Measurements from ENCODE around the gene TIMM13. TPM values are rescaled to one million over a fixed set of nuclear protein-coding genes. Genes with fewer than 3 reads are reported as not detected.

Gene TIMM13
- total and polyA plus RNA-seq, 10 of the 15 experiments (the other 5 are each of a cell fraction or from before 2014, with no cell fraction given) = 9.9 to 205 (median 63.6) TPM

DNA sequence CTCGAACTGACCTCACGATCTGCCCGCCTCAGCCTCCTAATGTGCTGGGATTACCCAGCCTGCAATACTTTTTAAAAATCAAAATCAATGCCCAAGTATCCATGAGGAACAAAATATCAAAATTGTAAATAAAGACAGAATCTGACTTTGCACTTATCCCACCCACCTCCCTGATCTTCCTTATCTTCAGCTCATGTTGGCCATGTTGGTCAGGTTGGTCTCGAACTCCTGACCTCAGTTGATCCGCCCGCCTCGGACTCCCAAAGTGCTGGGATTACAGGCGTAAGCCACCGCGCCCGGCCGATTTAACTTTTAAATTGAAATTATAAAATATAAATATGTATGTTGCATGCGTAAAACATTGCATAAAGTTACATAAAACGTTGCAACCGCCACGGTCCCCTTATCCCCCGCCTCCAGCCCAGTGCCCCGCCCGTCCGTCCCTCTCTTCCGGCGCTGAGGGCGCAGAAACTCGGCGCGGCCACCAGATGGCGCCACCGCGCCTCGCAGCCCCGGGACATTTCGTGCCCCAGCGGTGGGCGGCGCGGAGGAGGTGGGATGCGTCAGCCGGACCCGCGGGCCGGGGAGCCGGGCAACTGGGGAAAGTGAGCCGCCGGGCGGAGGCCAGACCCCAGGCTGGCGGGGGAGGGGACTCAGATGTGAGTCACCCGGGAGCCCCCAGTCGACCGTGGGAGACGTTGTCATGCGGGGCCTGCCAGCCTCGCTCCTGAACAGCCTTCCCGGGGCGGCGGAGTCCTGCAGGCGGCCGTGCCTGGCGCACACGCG is 47.0 kb upstream of the TIMM13 start (continued):
- TF ChIP-seq, protein P1, sequence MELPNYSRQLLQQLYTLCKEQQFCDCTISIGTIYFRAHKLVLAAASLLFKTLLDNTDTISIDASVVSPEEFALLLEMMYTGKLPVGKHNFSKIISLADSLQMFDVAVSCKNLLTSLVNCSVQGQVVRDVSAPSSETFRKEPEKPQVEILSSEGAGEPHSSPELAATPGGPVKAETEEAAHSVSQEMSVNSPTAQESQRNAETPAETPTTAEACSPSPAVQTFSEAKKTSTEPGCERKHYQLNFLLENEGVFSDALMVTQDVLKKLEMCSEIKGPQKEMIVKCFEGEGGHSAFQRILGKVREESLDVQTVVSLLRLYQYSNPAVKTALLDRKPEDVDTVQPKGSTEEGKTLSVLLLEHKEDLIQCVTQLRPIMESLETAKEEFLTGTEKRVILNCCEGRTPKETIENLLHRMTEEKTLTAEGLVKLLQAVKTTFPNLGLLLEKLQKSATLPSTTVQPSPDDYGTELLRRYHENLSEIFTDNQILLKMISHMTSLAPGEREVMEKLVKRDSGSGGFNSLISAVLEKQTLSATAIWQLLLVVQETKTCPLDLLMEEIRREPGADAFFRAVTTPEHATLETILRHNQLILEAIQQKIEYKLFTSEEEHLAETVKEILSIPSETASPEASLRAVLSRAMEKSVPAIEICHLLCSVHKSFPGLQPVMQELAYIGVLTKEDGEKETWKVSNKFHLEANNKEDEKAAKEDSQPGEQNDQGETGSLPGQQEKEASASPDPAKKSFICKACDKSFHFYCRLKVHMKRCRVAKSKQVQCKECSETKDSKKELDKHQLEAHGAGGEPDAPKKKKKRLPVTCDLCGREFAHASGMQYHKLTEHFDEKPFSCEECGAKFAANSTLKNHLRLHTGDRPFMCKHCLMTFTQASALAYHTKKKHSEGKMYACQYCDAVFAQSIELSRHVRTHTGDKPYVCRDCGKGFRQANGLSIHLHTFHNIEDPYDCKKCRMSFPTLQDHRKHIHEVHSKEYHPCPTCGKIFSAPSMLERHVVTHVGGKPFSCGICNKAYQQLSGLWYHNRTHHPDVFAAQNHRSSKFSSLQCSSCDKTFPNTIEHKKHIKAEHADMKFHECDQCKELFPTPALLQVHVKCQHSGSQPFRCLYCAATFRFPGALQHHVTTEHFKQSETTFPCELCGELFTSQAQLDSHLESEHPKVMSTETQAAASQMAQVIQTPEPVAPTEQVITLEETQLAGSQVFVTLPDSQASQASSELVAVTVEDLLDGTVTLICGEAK (IDR thresholded peaks at IDR 0.05; ENCODE audit: borderline replicate concordance) = peak; percentile 38; the same call in 1 of the 2 replicates
- TF ChIP-seq, protein P2, sequence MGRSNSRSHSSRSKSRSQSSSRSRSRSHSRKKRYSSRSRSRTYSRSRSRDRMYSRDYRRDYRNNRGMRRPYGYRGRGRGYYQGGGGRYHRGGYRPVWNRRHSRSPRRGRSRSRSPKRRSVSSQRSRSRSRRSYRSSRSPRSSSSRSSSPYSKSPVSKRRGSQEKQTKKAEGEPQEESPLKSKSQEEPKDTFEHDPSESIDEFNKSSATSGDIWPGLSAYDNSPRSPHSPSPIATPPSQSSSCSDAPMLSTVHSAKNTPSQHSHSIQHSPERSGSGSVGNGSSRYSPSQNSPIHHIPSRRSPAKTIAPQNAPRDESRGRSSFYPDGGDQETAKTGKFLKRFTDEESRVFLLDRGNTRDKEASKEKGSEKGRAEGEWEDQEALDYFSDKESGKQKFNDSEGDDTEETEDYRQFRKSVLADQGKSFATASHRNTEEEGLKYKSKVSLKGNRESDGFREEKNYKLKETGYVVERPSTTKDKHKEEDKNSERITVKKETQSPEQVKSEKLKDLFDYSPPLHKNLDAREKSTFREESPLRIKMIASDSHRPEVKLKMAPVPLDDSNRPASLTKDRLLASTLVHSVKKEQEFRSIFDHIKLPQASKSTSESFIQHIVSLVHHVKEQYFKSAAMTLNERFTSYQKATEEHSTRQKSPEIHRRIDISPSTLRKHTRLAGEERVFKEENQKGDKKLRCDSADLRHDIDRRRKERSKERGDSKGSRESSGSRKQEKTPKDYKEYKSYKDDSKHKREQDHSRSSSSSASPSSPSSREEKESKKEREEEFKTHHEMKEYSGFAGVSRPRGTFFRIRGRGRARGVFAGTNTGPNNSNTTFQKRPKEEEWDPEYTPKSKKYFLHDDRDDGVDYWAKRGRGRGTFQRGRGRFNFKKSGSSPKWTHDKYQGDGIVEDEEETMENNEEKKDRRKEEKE (IDR thresholded peaks at IDR 0.05) = no peak
- TF ChIP-seq, protein P3, sequence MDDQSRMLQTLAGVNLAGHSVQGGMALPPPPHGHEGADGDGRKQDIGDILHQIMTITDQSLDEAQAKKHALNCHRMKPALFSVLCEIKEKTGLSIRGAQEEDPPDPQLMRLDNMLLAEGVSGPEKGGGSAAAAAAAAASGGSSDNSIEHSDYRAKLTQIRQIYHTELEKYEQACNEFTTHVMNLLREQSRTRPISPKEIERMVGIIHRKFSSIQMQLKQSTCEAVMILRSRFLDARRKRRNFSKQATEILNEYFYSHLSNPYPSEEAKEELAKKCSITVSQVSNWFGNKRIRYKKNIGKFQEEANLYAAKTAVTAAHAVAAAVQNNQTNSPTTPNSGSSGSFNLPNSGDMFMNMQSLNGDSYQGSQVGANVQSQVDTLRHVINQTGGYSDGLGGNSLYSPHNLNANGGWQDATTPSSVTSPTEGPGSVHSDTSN (IDR thresholded peaks at IDR 0.05; ENCODE audit: insufficient replicate concordance, low read depth, low read length) = no peak
- TF ChIP-seq LARP7 (IDR thresholded peaks at IDR 0.05) = peak; percentile 55; the same call in 1 of the 2 replicates
- peak; percentile 16; the same call in 1 of the 2 replicates for TF ChIP-seq ZSCAN29 (IDR thresholded peaks at IDR 0.05)
- TF ChIP-seq, protein P4, sequence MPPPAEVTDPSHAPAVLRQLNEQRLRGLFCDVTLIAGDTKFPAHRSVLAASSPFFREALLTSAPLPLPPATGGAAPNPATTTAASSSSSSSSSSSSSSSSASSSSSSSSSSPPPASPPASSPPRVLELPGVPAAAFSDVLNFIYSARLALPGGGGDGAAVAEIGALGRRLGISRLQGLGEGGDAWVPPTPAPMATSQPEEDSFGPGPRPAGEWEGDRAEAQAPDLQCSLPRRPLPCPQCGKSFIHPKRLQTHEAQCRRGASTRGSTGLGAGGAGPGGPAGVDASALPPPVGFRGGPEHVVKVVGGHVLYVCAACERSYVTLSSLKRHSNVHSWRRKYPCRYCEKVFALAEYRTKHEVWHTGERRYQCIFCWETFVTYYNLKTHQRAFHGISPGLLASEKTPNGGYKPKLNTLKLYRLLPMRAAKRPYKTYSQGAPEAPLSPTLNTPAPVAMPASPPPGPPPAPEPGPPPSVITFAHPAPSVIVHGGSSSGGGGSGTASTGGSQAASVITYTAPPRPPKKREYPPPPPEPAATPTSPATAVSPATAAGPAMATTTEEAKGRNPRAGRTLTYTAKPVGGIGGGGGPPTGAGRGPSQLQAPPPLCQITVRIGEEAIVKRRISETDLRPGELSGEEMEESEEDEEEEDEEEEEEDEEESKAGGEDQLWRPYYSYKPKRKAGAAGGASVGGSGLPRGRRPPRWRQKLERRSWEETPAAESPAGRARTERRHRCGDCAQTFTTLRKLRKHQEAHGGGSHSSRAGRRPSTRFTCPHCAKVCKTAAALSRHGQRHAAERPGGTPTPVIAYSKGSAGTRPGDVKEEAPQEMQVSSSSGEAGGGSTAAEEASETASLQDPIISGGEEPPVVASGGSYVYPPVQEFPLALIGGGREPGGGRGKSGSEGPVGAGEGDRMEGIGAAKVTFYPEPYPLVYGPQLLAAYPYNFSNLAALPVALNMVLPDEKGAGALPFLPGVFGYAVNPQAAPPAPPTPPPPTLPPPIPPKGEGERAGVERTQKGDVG (CRISPR knock-in tag; IDR thresholded peaks at IDR 0.05) = no peak
- no peak for TF ChIP-seq MTA3 (IDR thresholded peaks at IDR 0.05; ENCODE audit: borderline replicate concordance, low read length)
- peak; percentile 98 for TF ChIP-seq SMARCA5 (IDR thresholded peaks at IDR 0.05)
- TF ChIP-seq MEF2B (IDR thresholded peaks at IDR 0.05; ENCODE audit: partially characterized antibody, poor library complexity, severe bottlenecking) = peak; percentile 72
- TF ChIP-seq ETV6 (conservative IDR thresholded peaks at IDR 0.05 in 1 of 2, IDR thresholded peaks at IDR 0.05 in 1 of 2; ENCODE audit: borderline replicate concordance in 1 of 2, low read depth in 1 of 2) = peak in 1 of 2 experiments; percentile 30; a peak in 1 of 4 replicates
- TF ChIP-seq IKZF1 (conservative IDR thresholded peaks at IDR 0.05) = peak; percentile 93
- peak; percentile 63; the same call in 1 of the 2 replicates for TF ChIP-seq NBN (IDR thresholded peaks at IDR 0.05)
- peak; percentile 77; the same call in 1 of the 2 replicates for TF ChIP-seq FOXM1 (IDR thresholded peaks at IDR 0.05; ENCODE audit: low read depth, low read length)
- no peak for TF ChIP-seq SUZ12 (IDR thresholded peaks at IDR 0.05; ENCODE audit: unreplicated experiment)
- TF ChIP-seq RELA (IDR thresholded peaks at IDR 0.05; ENCODE audit: borderline replicate concordance, partially characterized antibody) = peak; percentile 75
- TF ChIP-seq ZZZ3 (IDR thresholded peaks at IDR 0.05; ENCODE audit: control insufficient read depth, insufficient read length, low read depth) = no peak
- TF ChIP-seq CREM (IDR thresholded peaks at IDR 0.05; ENCODE audit: low read depth) = peak; percentile 60
- peak; percentile 42 for TF ChIP-seq SP1 (IDR thresholded peaks at IDR 0.05; ENCODE audit: low read depth, low read length)
